Activated CD8-positive, alpha-beta memory T cell treated with anti-CD3 and anti-CD28 coated beads, Interleukin-2, amount 10 ng/mL, durations not matched to agents 7 days and 5 days (primary cell): ENCODE measurements around the gene NLRC3. TPM values are rescaled to one million over a fixed set of nuclear protein-coding genes. Genes with fewer than 3 reads are reported as not detected.

Experiments used
- ATAC-seq: fragments of 150-1000 bp; cut with Tn5 transposase; one replicate; pipeline ENCODE4 v1.10.0; 2021; ENCODE audit warnings: moderate library complexity
- CTCF ChIA-PET: fragments of 350-600 bp; sonication (Branson Sonifier 250); formaldehyde crosslinking; loops from one replicate; lab custom pipeline; 2021; ENCODE audit warnings: antibody characterized with exemption; lab: Charles Lee
- DNase-seq: peaks from one replicate; pipeline ENCODE4 v3.0.0-alpha.2; 2020
- H3K27ac Mint-ChIP-seq: one replicate; pipeline ENCODE4 v1.8.0; 2021; ENCODE audit warnings: mild to moderate bottlenecking, mixed read lengths
- H3K27me3 Mint-ChIP-seq: one replicate; pipeline ENCODE4 v1.8.0; 2021; ENCODE audit warnings: mixed read lengths
- H3K36me3 Mint-ChIP-seq: one replicate; pipeline ENCODE4 v1.8.0; 2021; ENCODE audit warnings: mild to moderate bottlenecking, mixed read lengths
- H3K4me1 Mint-ChIP-seq: one replicate; pipeline ENCODE4 v1.8.0; 2021; ENCODE audit warnings: mixed read lengths
- H3K4me3 Mint-ChIP-seq: one replicate; pipeline ENCODE4 v1.8.0; 2021; ENCODE audit warnings: mild to moderate bottlenecking, moderate library complexity, mixed read lengths
- H3K9me3 Mint-ChIP-seq: one replicate; pipeline ENCODE4 v1.8.0; 2022; ENCODE audit warnings: low read depth, mixed read lengths
- total RNA-seq, 2 experiments: library from RNA; stranded (reverse); gene quantifications; one replicate each; pipeline ENCODE4 v1.2.3, GENCODE V29; 2021

Gene NLRC3
- total RNA-seq, 2 experiments from 2014 or later = 77.2 to 116 TPM

GRCh38 chr16:3581392-3581791 lies 4.2 kb upstream of the NLRC3 start:
- ATAC-seq = no peak
- H3K27ac Mint-ChIP-seq = no peak overlapping the region

GRCh38 chr16:3580686-3581085 lies 3.5 kb upstream of the NLRC3 start:
- Mint-ChIP-seq H3K4me3 (no peak overlapping the region), H3K9me3 (no peaks in the 10 kb centered on the region), H3K4me1 (peaks cover 38% of the 10 kb centered on the region), H3K36me3 (peaks cover 30% of the 10 kb centered on the region), H3K27me3 (no peaks in the 10 kb centered on the region), H3K27ac (peak overlapping the region; percentile 62)
- no peak for ATAC-seq
- no peak for DNase-seq
- CTCF ChIA-PET = interaction anchor here (0.9 kb wide), 1 partner anchor 32 kb away, joined by 3 read pairs; no protein-coding TSS in a partner anchor

More at GRCh38 chr16:3581392-3581791, 4.2 kb upstream of the NLRC3 start:
- Mint-ChIP-seq H3K27me3 (no peaks in the 10 kb centered on the region), H3K4me1 (peaks cover 41% of the 10 kb centered on the region), H3K36me3 (peaks cover 32% of the 10 kb centered on the region), H3K9me3 (no peaks in the 10 kb centered on the region), H3K4me3 (no peak overlapping the region)
- DNase-seq = no peak
- CTCF ChIA-PET = no interaction called here

- H3K27me3 Mint-ChIP-seq = no peaks in the 10 kb centered on the region
- H3K36me3 Mint-ChIP-seq = peaks cover 34% of the 10 kb centered on the region
- no peak for DNase-seq
- CTCF ChIA-PET = interaction anchor here (0.9 kb wide), 1 partner anchor 32 kb away, joined by 3 read pairs; no protein-coding TSS in a partner anchor
- peak overlapping the region; percentile 62 for H3K27ac Mint-ChIP-seq
- no peak for ATAC-seq
- H3K9me3 Mint-ChIP-seq = no peaks in the 10 kb centered on the region
- no peak overlapping the region for H3K4me3 Mint-ChIP-seq
- peaks cover 38% of the 10 kb centered on the region for H3K4me1 Mint-ChIP-seq
These were observed 3.0 kb upstream of the NLRC3 start for GRCh38 chr16:3580251-3580651.

DNA sequence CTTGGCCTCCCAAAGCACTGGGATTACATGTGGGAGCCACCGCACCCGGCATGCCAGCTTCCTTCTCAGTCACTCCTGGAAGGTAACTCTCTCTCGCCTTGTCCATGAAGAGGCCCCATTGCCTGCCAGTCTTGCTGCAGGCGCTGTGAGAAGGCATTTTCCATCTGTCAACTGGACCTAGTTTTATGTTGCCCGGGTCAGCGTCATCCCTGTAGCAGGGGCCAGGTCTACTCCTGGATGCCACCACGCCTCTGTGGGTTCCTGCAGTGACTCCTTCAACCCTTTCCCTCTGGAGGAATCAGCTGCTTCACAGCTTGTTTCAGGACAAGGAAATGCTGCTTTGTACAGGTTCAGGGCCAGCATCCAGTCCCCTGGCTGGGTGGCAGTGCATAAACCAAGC lies 2.6 kb upstream of the NLRC3 start:
- no peak for ATAC-seq
- Mint-ChIP-seq H3K27ac (peak overlapping the region; percentile 98), H3K27me3 (no peaks in the 10 kb centered on the region), H3K4me3 (no peak overlapping the region), H3K36me3 (peaks cover 36% of the 10 kb centered on the region), H3K4me1 (peaks cover 39% of the 10 kb centered on the region), H3K9me3 (no peaks in the 10 kb centered on the region)
- DNase-seq = no peak
- CTCF ChIA-PET = no interaction called here

GRCh38 chr16:3578610-3579551 lies 1.7 kb upstream of the NLRC3 start:
- Mint-ChIP-seq H3K9me3 (no peaks in the 10 kb centered on the region), H3K27me3 (no peaks in the 10 kb centered on the region), H3K27ac (peak overlapping the region; percentile 98), H3K4me3 (peak overlapping the region; percentile 75), H3K4me1 (peaks cover 44% of the 10 kb centered on the region), H3K36me3 (peaks cover 39% of the 10 kb centered on the region)
- DNase-seq = peak; percentile 94
- peak; percentile 61 for ATAC-seq
- CTCF ChIA-PET = interaction anchor here (0.9 to 1.1 kb wide), 2 partner anchors 22 to 52 kb away, joined by 3 read pairs; no protein-coding TSS in a partner anchor

DNA sequence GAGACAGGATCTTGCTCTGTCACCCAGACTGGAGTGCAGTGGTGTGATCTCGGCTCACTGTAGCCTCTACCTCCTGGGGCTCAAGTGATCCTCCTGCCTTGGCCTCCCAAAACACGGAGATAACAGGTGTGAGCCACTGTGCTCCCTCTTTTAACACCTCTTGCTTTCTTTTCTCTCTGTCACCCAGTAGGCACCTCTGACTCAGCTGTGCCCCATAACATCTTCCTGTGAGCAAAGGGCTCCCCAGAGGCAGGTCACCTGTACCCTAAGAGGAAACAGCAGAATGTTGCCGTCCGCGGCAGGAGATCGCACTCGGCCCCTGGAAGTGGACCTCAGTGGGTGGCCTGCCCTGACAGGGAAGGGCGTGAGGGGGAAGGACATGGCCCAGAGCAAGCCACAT lies 918 bp upstream of the NLRC3 start:
- Mint-ChIP-seq H3K36me3 (peaks cover 38% of the 10 kb centered on the region), H3K27ac (peak overlapping the region; percentile 98), H3K4me1 (peaks cover 48% of the 10 kb centered on the region), H3K9me3 (no peaks in the 10 kb centered on the region), H3K27me3 (no peaks in the 10 kb centered on the region), H3K4me3 (peak overlapping the region; percentile 75)
- DNase-seq = peak; percentile 81
- peak; percentile 56 for ATAC-seq
- CTCF ChIA-PET = interaction anchor here (0.9 to 1.1 kb wide), 2 partner anchors 22 to 51 kb away, joined by 3 read pairs; no protein-coding TSS in a partner anchor

DNA sequence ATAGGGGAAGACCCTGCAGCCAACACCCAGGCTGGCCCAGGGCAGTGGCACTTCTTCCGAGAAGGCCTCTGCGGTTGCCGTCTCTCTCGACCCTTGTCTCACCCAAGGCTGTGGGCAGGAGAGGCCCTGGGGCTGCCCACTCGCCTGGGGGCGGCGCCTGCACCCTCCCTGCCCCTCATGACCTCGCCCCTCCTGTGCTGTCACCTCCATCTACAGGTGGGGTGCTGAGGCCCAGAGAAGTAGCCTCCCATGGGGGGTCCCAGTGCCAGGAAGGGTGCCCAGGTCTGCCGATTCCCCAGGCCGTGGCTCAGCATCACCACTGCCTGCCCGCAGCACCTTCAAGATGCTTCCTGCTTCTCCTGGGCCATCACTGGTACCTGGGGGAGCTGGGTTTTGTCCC lies 992 bp downstream of the NLRC3 start:
- ATAC-seq (no peak), DNase-seq (peak; percentile 59)
- Mint-ChIP-seq H3K36me3 (peaks cover 45% of the 10 kb centered on the region), H3K27ac (peak overlapping the region; percentile 98), H3K4me1 (peaks cover 58% of the 10 kb centered on the region), H3K9me3 (peaks cover 2% of the 10 kb centered on the region), H3K4me3 (peak overlapping the region; percentile 100), H3K27me3 (no peaks in the 10 kb centered on the region)
- CTCF ChIA-PET = interaction anchor here (0.9 to 1.8 kb wide), 3 partner anchors 8 to 78 kb away, joined by 3 to 4 read pairs (median 4); no protein-coding TSS in a partner anchor

DNA sequence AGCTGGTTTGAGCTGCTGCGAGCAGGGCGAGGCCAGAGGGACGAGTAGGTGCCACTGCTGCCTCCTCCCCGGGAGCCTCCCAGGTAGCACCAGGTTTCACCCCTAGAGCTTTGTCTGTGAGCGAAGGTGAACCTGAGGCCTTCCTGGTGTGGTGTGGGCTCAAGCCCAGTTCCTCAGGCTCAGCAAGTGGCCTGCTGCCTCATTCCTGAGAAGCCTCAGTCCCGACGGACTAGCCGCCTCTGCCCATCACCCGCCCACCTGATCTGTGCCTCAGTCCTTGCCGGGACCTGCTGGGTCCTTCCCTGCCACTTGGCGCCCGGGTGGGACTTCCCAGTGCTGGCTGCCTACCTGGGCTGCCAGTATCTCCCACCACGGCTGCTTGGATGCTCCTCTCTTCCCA lies 1.7 kb downstream of the NLRC3 start:
- Mint-ChIP-seq H3K4me3 (peak overlapping the region; percentile 100), H3K4me1 (peaks cover 59% of the 10 kb centered on the region), H3K9me3 (peaks cover 4% of the 10 kb centered on the region), H3K27ac (peak overlapping the region; percentile 76), H3K36me3 (peaks cover 52% of the 10 kb centered on the region), H3K27me3 (no peaks in the 10 kb centered on the region)
- DNase-seq (no peak), ATAC-seq (no peak)
- CTCF ChIA-PET = interaction anchor here (1.0 to 1.8 kb wide), 3 partner anchors 9 to 36 kb away, joined by 3 to 4 read pairs (median 3); partner anchors contain the start of gene SLX4

DNA sequence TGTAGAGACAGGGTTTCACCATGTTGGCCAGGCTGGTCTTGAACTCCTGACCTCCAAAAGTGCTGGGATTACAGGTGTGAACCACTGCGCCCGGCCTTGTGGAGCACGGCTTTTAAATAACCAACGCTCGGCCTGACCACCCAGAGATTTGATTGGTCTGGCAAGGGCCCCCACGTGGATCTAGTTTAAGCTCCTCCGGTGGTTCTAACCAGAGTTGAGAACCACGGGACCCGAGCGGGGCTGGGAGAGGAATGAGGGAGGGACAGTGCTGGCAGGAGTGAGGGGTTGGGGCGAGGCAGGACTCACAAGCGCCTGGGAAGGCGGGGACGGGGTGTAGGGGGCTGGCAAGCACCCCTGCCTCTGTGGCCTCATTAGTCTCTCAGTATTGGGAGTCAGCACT lies 3.0 kb downstream of the NLRC3 start:
- peak overlapping the region; percentile 52 for H3K27ac Mint-ChIP-seq
- H3K27me3 Mint-ChIP-seq = no peaks in the 10 kb centered on the region
- peaks cover 8% of the 10 kb centered on the region for H3K9me3 Mint-ChIP-seq
- peaks cover 49% of the 10 kb centered on the region for H3K4me1 Mint-ChIP-seq
- DNase-seq (no peak), ATAC-seq (no peak)
- peaks cover 63% of the 10 kb centered on the region for H3K36me3 Mint-ChIP-seq
- H3K4me3 Mint-ChIP-seq = no peak overlapping the region
- CTCF ChIA-PET = interaction anchor here (1.0 to 1.3 kb wide), 3 partner anchors 8 to 47 kb away, joined by 3 to 5 read pairs (median 3); partner anchors contain the start of gene SLX4

DNA sequence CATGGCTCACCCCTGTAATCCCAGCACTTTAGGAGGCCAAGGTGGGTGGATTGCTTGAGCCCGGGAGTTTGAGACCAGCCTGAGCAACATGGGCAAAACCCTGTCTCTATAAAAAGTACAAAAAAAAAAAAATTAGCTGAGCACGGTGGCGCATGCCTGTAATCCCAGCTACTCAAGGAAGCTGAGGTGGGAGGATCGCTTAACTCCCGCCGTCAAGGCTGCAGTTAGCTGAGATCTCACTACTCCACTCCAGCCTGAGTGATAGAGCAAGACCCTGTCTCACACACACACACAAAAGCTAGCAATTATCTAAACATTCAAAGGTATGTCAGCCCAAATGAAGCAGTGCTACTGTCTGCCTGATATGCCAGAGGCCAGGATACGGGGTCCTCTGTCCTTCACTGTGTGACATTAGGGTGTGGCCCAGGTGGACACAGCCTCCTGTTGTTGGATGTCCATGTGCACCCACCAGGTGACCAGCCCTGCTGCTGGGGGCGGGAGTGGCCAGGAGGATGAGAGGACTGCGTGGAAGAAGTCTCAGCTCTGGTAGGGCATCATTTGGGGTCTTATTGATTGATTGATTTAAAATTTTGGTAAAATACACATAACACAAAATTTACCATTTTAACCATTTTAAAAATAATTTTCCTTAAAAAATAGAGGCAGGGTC lies 3.9 kb downstream of the NLRC3 start:
- H3K9me3 Mint-ChIP-seq = peaks cover 8% of the 10 kb centered on the region
- H3K4me3 Mint-ChIP-seq = no peak overlapping the region
- H3K36me3 Mint-ChIP-seq = peaks cover 67% of the 10 kb centered on the region
- H3K27ac Mint-ChIP-seq = peak overlapping the region; percentile 59
- DNase-seq = no peak
- ATAC-seq = no peak
- H3K27me3 Mint-ChIP-seq = no peaks in the 10 kb centered on the region
- CTCF ChIA-PET = interaction anchor here (1.1 kb wide), 1 partner anchor 46 kb away, joined by 5 read pairs; no protein-coding TSS in a partner anchor
- H3K4me1 Mint-ChIP-seq = peaks cover 41% of the 10 kb centered on the region

DNA sequence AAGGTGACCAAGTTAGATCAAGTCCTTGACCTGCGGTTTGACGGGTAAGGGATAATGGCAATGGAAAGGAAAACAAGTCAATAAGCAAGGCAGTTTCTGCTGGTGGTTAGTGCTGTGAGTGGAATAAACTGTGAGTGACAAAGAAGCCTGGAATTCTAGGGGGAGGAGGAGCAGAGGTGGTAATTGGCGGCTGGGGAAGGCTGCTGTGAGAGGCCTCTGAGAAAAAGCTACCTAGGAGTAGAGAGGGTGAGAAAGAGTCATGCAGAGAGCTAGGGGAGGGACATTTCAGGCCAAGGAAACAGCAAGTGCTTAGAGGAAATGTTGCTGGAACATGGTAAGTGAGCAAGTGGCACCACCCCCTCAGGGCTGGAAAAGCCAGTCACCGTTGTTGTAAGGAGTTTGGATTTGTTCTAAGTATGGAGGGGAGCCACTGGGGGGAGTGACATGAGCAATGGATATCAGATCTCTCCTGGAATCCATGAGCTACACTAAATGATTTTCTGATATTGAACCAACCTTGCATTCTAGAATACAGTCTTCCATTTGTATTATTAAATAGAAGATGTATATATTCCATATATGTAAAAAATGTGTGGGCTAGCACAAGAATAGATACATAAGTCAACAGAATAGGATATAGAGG lies 6.7 kb downstream of the NLRC3 start:
- CTCF ChIA-PET = interaction anchor here (1.2 kb wide), 1 partner anchor 41 kb away, joined by 3 read pairs; no protein-coding TSS in a partner anchor
- no peak overlapping the region for H3K27ac Mint-ChIP-seq
- DNase-seq (no peak), ATAC-seq (no peak)
- peaks cover 67% of the 10 kb centered on the region for H3K36me3 Mint-ChIP-seq
- H3K9me3 Mint-ChIP-seq = peaks cover 8% of the 10 kb centered on the region
- H3K4me1 Mint-ChIP-seq = peaks cover 35% of the 10 kb centered on the region
- H3K4me3 Mint-ChIP-seq = no peak overlapping the region
- H3K27me3 Mint-ChIP-seq = no peaks in the 10 kb centered on the region

GRCh38 chr16:3569851-3570250 lies 7.4 kb downstream of the NLRC3 start:
- Mint-ChIP-seq H3K4me1 (peaks cover 29% of the 10 kb centered on the region), H3K27ac (no peak overlapping the region), H3K4me3 (no peak overlapping the region), H3K9me3 (peaks cover 8% of the 10 kb centered on the region), H3K36me3 (peaks cover 67% of the 10 kb centered on the region), H3K27me3 (no peaks in the 10 kb centered on the region)
- CTCF ChIA-PET = interaction anchor here (1.2 kb wide), 1 partner anchor 42 kb away, joined by 3 read pairs; no protein-coding TSS in a partner anchor
- DNase-seq = no peak
- ATAC-seq = no peak
